GM20431 (cell line): ENCODE data around the gene LAMA4.

Experiments
- in situ Hi-C: fragments of 300-500 bp; cut with MseI, MboI; formaldehyde crosslinking; loops from one replicate; pipeline ENCODE4 v1.15.0; 2020; ENCODE audit warnings: low sequenced_read_pairs; ENCODE audit not compliant: unreplicated experiment

LAMA4 gene

DNA sequence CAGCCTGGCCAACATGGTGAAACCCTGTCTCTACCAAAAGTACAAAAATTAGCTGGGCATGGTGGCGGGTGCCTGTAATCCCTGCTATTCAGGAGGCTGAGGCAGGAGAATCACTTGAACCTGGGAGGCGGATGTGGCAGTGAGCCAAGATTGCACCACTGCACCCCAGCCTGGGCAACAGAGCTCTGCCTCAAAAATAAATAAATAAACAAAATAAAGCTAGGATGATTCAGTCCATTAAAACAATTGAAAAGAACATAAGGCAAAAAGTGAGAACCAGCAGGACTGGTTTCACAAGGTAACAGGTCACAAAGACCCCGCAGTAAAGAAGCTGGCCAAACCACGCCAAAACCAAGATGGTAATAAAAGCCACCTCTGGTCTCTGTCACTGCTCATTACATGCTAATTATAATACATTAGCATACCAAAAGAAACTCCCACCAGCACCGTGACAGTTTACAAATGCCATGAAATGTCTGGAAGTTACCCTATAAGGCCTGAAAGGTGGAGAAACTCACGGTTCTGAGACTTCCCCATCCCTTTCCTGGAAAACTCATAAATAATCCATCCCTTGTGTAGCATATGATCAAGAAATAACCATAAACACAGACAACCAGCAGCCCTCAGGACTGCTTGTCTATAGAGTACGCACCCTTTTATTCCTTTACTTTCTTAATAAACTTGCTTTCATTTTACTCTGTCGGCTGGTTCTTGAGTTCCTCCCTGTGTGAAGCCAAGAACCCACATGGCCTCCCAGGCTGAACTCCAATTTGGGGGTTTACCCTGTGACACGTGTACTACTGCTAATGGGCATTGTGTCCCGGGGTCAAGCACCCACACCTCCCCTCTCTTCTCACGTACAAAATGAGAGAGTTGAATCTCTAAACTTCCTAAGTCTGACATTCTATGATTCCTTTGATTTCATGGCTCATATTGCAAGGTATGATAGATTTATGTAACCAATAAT lies 10.2 kb downstream of the LAMA4 start:
- in situ Hi-C loops: no loop called here

DNA sequence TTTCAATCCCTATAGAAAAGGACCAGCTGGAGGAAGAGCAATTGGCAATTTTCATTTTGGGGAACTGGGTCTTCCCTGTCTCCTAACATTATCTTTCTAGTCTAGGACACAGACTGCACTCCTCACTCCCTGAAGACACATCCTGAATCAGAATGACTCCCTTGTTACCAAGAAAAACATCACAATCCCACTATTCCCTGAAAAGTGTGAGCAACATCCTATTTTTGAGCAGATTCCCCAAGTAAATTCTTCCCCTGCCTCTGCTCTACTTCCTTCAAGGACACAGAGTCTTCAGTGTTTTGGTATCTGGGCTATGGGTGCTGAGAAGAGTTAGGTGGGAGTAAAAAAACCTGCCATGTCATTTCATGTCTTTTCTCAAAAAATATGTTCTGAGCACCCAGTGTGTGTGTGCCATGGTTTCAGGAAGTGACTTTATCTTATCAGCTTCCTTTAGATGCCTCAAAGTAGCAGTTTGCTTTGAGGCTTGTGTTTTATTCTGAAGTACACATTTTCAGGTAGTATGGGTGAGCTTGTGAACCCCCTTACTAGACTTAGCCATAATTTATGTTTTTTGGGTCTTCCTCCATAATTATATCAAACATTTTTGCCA lies 12.4 kb downstream of the LAMA4 start:
- in situ Hi-C loops: no loop called here

DNA sequence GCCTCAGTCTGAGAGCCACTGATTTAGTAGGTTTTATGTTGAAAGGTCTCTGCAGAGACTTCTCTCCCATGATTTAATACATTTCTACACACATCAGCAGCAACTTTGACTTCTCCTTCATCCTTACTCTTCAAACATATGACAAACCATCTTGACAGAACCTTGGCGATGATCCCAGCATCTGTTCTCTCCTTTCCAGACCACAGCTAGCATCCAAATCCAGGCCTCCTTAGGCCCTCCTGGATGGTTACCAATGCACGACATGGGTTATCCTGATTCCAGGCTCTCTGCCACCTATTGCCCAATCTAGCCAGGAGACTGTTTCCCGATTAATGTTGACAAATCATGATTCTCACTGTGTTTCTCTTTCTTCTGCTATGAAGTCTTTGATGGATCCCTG lies 16.8 kb downstream of the LAMA4 start:
- in situ Hi-C loops: no loop called here

DNA sequence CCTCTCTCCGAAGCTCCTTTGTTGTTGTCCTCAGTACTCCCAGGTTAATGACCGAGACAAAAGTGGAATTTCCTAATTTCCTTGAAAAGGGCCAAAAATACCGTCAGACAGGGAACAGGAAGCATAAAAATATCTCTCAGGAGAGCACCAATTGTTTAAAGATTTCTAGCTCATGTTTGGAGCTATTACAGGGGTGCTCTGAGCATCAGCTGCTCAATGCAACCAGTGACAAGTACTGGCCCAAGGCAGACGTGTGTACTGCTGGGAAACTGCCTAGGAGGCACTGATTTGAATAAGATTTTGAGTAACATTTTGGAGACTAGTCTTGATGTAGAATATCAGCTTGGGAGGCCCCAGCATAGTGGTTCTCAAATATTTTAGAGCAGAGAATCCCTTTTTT lies 17.3 kb downstream of the LAMA4 start:
- in situ Hi-C loops: no loop called here

DNA sequence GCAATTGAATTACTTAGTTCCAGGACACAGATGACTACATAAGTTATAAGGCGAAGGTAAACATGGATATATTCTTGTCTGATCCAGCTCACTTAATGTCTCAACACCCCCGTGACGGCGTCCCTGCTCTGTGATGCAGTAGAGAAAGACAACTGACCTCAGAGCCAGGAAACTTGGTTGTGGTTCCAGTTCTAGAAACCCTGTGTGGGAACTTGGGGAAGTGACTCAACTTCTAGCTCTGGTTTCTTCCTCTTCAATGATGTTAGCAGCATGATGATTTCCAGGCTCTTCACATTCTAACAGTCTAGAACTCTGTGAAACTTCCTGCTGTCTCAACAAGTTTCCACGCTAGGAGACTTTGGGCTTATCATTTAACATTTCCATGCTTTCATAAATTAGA lies 18.4 kb downstream of the LAMA4 start:
- in situ Hi-C loops: no loop called here

DNA sequence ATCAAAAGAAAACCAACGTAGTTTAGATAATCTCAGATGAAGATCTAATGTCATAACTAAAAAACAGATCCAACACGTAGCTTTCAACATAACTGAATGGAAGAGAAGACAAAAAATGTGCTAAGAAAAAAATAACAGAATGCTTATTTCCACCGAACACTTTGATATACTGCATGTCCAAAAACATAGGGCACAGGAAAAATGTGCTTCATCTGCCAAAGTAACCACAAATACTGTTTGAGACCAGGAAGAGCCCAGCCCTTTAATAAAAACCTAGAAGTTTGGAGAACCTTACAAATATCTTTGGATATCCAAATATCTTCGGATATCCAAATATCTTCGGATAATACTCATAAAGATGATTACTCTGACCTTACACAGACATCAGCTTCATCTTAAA lies 19.8 kb downstream of the LAMA4 start:
- in situ Hi-C loops: no loop called here

DNA sequence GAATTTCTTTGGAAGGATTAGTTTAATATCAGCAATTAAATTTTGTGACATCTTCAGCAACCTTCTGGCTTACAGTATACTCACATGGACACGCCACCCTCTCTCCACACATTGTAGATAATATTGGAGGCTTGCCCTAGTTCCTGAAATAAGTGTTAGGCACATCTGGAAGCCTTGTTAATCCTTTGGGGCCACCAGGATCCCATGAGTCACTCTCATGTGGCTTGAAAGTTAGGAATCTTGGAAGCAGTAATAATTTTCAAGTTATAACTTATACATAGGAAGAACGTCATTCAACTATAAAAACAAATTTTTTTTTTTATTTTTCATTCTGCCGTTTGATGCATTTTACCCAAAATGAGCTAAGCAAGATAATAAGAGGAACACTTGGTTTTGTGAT lies 20.5 kb downstream of the LAMA4 start:
- in situ Hi-C loops: no loop called here

DNA sequence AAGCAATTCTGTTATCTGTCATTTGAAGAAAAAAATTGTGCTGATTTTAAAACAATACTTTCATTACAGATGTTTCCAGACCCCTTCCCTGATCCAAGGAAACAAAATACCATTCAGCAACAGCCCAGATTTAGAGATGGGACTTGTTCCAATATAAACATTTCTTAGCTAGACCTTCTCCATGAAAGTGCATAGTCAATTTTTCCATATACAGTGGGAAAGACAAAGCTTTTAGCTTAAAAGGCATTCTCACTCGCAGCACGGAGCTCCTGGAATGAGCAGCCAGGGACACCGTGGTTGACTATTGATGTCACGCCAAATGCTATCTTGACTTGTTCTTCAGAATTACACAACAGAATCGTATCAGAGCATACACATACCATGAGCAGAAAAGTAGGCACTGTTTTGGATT lies 21.5 kb downstream of the LAMA4 start:
- in situ Hi-C loops: no loop called here

DNA sequence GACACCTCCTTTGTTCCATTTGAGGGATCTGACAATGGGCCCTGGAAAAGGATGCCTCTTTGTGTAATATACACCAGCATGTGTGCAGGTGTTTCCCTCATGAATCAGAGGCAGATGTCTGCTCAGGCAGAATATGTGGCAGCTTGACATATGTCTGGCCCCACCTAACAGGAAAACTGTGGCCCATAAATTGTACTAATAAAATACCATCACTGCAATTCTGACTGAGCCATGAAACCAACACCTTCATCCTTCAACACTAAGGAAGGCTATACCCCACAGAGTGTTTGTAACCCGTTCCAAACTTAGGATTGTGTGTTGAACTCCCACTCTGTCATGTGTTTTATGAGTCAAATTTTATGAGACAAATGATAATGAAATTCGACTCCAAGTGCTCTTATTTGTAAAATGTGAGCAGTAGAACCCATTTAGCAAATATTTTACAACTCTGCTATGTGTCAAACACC lies 22.7 kb downstream of the LAMA4 start:
- in situ Hi-C loops: no loop called here

DNA sequence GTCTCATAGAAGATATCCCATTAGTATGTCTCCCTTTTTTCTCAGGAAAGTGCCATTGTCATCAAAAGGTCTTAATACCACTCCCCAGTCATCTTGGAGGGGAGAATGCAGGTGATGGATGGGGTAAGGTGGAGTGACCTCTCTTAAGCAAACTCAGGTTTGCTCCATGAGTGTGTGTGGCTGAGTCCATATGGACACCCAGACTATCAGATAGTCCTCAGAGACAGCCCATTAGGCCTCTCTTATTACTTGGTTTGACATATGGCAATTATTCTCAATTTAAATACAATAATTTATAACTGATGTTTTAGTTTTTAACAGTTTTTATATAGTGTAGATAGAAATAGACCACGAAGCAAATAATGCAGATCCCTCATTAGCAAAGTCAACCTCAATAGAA lies 23.2 kb downstream of the LAMA4 start:
- in situ Hi-C loops: no loop called here

DNA sequence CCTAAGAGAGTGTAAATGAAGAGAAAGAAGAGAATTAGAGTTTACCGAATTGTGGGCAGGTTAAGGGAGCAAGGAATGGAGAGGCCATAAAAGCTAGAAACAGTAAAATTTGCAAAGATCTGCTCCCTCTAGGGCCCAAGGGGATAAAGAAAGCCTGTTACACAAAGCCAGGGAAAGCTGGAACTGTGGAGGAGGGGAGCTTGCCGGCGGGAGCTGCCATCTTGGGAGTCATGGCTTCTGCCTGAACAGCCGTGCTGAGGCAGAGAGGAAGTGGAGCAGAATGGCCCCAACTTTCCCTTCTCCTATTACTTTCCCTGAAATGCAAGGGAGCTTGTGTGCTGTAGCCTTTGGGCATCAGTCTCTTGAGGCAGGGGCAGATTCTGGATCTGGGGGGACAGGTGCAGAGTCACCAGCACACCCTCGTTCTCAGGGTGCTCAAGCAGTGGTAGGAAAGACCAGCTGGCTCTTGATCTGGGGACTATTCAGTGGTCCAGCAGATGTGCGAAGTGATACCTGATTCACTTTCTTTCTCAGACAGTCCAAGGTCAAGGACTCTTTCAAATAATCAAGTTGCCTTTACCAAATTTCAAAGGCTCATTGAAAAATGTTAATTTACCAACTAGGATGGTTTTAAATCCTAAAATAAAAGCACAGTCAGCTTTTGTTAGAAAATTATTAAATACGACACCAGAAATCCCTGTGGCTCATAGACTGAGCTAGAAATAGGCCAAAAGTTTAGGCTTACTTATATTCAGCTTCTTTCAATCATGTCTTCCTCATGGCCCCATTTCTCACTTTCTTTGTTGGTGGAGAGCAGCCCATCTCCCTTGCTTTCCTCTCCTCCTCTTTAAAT lies 25.7 kb downstream of the LAMA4 start:
- in situ Hi-C loops: no loop called here

DNA sequence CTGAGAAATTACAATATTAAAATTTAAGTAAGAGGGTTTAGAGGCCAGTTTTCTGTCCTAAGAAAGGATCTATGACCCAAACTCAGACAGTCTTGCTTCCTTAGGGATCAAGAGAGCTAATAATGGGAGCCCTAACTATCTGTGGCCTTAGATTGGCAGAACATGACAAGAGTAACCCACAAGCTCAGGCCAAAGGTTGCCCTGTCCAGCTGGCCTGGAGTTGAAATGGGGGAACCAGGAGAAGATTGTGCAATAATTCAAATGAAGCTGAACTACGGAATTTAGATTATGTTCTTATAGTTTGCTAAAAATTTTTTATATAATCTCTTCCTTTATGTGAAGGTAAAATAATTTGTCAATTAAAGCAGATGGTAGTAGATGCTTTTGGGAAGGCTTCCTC lies 26.4 kb downstream of the LAMA4 start:
- in situ Hi-C loops: no loop called here

DNA sequence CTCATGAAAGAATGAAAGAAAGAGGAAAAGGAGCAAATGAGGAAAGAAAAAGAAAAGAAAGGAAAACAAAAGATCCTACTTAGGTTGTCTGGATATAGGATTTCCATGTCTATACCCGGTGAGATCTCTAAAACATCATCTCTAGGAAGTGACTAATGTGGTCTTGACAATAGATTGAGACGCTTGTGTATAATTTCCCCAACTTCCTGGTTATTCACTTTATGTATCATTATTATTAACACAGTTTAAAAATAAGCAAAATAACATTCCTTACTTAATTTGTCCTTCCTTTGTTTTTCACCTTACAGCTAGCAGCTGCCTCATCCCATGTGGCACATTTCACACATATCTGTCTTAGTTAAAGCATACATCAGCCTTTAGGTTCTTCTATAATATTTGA lies 27.0 kb downstream of the LAMA4 start:
- in situ Hi-C loops: no loop called here

DNA sequence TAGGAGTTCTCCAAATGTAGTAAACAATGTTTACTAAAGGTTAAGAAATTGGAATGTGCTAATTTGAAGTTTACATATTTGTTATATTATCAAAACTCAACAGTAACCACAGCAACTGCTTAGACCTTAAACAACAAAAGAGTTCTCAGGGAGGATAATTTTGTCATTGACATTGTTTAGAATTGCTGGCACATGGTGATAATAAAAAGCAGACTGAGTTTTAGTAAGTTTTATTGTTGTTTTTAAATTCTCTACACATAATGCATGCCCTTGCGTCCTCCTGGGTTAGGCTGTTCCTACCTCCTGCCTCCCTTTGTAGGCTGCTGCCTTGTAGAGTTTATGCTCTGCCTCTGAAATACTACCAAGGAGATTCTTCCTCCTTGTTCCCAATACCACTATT lies 28.7 kb downstream of the LAMA4 start:
- in situ Hi-C loops: no loop called here

DNA sequence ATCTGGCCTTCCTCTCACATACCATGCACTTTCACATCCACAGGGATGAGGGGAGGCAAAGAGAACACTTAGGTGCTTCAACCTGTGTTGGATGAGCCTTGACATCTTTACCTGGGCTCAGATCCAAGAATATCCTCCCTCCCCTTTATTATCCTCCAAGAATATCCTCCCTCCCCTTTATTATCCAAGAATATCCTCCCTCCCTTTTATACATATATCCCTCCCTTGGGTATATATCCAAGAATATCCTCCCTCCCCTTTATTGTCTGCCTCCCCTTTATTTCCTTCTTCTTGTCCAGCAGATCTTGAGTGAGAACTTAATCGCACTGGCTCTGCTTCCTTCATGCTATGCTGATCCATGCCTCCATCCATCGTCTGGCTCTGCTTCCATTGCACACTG lies 30.3 kb downstream of the LAMA4 start:
- in situ Hi-C loops: no loop called here

DNA sequence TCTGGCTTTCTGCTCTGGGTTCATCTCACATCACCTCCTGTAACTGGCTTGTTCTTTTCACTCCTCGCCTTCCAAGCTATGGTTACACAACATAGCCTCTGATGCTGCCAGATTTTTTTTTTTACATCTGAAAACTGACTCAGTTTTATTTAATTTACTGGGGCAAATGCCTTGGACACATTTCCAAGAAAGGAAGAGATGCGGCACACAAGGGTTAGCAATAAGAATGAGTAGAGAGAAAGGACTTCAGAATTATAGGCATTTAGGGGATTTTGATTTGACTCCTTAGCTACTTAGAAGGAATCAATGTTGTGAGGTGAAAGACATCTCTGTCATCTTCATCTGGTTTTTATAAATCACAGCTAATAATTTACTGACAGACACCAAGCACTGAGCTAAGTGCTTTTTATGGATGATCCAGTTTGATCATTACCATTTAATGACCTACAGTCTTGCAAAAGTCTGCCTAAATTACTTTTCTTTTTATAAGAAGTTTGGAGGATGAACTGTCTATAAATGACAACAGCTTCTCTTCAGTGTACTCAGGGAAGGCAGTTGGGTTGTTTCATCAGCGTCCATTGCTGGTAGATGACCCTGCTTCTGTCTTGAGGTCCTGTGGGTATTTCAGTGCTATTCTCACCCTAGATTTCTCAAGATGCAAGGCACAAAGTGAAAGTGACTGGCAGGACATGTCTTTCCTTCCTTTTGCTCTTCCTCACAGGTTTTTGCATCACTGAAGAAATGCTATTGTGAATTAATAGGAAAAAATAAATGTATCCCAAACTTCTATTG lies 31.1 kb downstream of the LAMA4 start:
- in situ Hi-C loops: no loop called here

DNA sequence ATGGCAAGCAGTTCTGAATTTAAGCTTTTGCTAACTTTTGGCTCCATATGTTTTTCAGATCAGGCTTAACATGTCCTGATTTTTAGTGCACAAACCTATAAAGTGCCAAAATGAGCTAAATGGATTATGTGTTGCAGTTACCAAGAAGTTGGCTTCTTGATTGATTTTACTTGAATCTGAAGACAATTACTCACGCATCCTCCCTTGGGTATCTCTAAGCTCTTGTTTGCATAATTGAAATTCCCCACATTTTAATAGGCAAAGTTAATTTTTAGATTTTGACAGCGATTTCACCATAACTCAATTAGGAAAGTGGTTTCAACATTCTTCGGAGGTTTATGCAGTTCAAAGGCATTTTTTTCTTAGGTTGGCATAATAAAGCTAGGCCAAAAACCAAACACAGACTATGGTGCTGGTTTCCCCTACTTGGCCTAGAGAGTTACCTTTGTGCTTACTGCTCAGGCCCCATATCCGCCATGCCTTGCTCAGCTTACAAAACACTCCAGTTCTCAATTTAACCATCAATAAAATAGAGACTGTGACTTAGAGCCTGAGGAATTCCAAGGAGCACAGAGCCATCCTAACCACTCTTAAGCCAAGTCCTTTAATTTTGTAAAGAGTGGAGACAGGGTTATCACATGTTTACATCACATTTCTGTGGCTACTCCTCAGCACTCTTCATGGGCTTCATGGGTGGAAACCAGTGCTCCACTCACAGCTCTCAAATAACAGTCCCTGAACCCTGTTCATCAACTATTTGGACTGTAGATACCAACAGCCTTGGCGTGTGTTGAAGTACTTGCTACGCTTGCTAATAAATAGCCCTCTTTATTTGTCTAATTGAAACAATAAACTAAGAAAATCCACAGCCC lies 32.1 kb downstream of the LAMA4 start:
- in situ Hi-C loops: no loop called here

DNA sequence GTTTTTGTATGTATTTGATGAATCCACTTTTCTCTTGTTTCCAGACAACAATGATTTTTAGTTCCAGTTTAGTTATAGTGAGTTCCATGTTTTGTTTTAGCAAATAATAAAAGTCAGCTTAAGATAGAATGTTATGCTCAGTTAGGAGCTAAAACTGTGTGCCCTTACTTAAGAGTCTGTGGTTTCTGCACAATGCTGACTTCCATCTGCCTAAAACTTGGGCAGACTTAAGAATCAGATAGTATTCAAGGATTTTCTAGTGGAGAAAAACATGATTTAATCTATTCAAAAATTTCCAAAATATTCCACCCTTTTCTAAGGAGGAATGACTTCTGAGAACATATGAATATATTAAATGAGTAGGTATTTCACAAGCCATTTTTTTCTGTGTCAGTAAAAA lies 32.8 kb downstream of the LAMA4 start:
- in situ Hi-C loops: no loop called here

DNA sequence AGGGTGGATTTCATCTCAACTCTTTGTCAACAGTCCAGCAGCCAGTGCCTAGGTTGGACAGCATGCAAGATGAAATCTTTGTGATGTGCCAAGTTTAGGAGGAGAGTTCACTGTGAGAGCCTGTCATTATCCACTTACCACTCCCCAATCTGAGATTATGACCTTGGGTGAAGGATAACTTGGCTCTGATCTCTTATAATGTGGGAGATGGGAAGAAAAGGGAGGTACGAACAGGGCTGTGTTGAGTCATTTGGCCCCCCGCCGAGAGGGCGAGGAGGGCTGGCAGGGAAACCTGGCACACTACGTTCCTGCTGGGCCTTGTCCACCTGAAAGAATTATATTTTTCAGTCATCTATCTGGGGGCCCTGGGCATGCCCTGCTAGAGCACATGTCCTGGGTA lies 35.8 kb downstream of the LAMA4 start:
- in situ Hi-C loops: no loop called here
